Measurements from ENCODE around the gene CASP7.

- TF ChIP-seq POLR2A (IDR thresholded peaks at IDR 0.05; ENCODE audit: low read length) (no peak), GATA1 (IDR thresholded peaks at IDR 0.05; ENCODE audit: low read depth, low read length) (no peak)
Observed at GRCh38 chr10:113732160-113732881, 52.6 kb downstream of the CASP7 start.
